ENCODE data around the gene DCLK3.

- no peak for TF ChIP-seq CTCF (IDR thresholded peaks at IDR 0.05)
- no peak for TF ChIP-seq POLR2AphosphoS5 (IDR thresholded peaks at IDR 0.05; ENCODE audit: insufficient read depth in 1 of 2, low read depth in 1 of 2)
Observed at GRCh38 chr3:36811768-36812167, 47.4 kb upstream of the DCLK3 start.

All from vagina (tissue), 2 donors.